SK-N-SH (cell line): ENCODE measurements around the gene RHBDD3. TPM values are rescaled to one million over a fixed set of nuclear protein-coding genes. Genes with fewer than 3 reads are reported as not detected.

Source experiments
- CTCF ChIA-PET: fragments of 300-600, 350-600 bp; formaldehyde crosslinking; extraction: SDS; loops from one replicate; lab custom pipeline; 2021; lab: Yijun Ruan, JAX
- POLR2A ChIA-PET: fragments of 350-600 bp; sonication (Branson Sonifier 250); formaldehyde crosslinking; extraction: SDS; loops from one replicate; lab custom pipeline; 2020; ENCODE audit warnings: antibody characterized with exemption, inconsistent platforms; lab: Yijun Ruan, JAX
- DNase-seq: peaks from one replicate; pipeline ENCODE4 v3.0.0; 2012
- H2AFZ ChIP-seq: fragments of 200-600 bp; sonication (generic); 2 replicates; pipeline ENCODE4 v1.8.1; 2016; ENCODE audit warnings: antibody characterized with exemption, mild to moderate bottlenecking, low read depth
- H3F3A ChIP-seq: fragments of 200-600 bp; sonication (generic); replicated peaks from 2 replicates; pipeline ENCODE3; 2016; ENCODE audit warnings: antibody characterized with exemption, mild to moderate bottlenecking; ENCODE audit not compliant: insufficient read depth
- H3K27ac ChIP-seq, 2 experiments: fragments of 200-500 bp in 1 of 2; fragments of 200-600 bp in 1 of 2; sonication (Bioruptor generic) in 1 of 2; sonication (generic), shearing (Covaris generic) in 1 of 2; 2 replicates each; pipeline versions ENCODE4 v1.5.1 to v1.6.1; 2014 to 2016; ENCODE audit warnings: low read depth in 2 of 2, inconsistent platforms in 1 of 2, low read length in 1 of 2, mild to moderate bottlenecking in 1 of 2, mixed read lengths in 1 of 2
- H3K27me3 ChIP-seq: fragments of 200-600 bp; sonication (generic), shearing (Covaris generic); 2 replicates; pipeline ENCODE4 v1.6.1; 2016; ENCODE audit warnings: mixed run types; ENCODE audit not compliant: insufficient read depth
- H3K36me3 ChIP-seq, 2 experiments: fragments of 200-500 bp in 1 of 2; fragments of 200-600 bp in 1 of 2; sonication (Bioruptor generic) in 1 of 2; sonication (generic) in 1 of 2; replicated peaks in 1 of 2; 2 replicates each; pipeline versions ENCODE3 to v1.5.1; 2014 to 2016; ENCODE audit warnings: low read length in 1 of 2, mild to moderate bottlenecking in 1 of 2; ENCODE audit not compliant: insufficient read depth in 2 of 2, control insufficient read depth in 1 of 2
- H3K4me1 ChIP-seq, 2 experiments: fragments of 200-500 bp in 1 of 2; fragments of 200-600 bp in 1 of 2; sonication (Bioruptor generic) in 1 of 2; sonication (generic), shearing (Covaris generic) in 1 of 2; 2 replicates each; pipeline versions ENCODE4 v1.5.1 to v1.6.1; 2014 to 2016; ENCODE audit warnings: low read depth in 1 of 2, low read length in 1 of 2, mixed run types in 1 of 2; ENCODE audit not compliant: insufficient read depth in 2 of 2, control insufficient read depth in 1 of 2
- H3K4me2 ChIP-seq: fragments of 200-600 bp; sonication (generic), shearing (Covaris generic); 2 replicates; pipeline ENCODE4 v1.6.1; 2017; ENCODE audit warnings: mixed run types
- H3K4me3 ChIP-seq, 2 experiments: fragments of 200-500 bp in 1 of 2; fragments of 200-600 bp in 1 of 2; sonication (Bioruptor generic) in 1 of 2; sonication (generic), shearing (Covaris generic) in 1 of 2; 2 replicates each; pipeline versions ENCODE4 v1.5.1 to v1.8.1; 2014 to 2016; ENCODE audit warnings: low read depth in 2 of 2, inconsistent platforms in 1 of 2, low read length in 1 of 2, mild to moderate bottlenecking in 1 of 2, mixed read lengths in 1 of 2, moderate library complexity in 1 of 2
- H3K79me2 ChIP-seq: fragments of 200-600 bp; sonication (generic); 2 replicates; pipeline ENCODE4 v1.8.1; 2017; ENCODE audit warnings: mild to moderate bottlenecking; ENCODE audit not compliant: insufficient read depth
- H3K9ac ChIP-seq: fragments of 200-600 bp; sonication (generic); 2 replicates; pipeline ENCODE4 v1.6.1; 2017; ENCODE audit warnings: mixed run types
- H3K9me2 ChIP-seq: fragments of 200-600 bp; sonication (generic); 2 replicates; pipeline ENCODE4 v1.6.1; 2017; ENCODE audit warnings: mixed run types
- H3K9me3 ChIP-seq: fragments of 200-600 bp; sonication (generic); 2 replicates; pipeline ENCODE4 v1.6.1; 2017; ENCODE audit warnings: mixed run types, mild to moderate bottlenecking, moderate library complexity
- H4K20me1 ChIP-seq: fragments of 200-600 bp; sonication (generic); 2 replicates; pipeline ENCODE4 v1.6.1; 2017; ENCODE audit warnings: mild to moderate bottlenecking, mixed run types; ENCODE audit not compliant: insufficient read depth
- CHD2 ChIP-seq: fragments of 150-350 bp; IDR thresholded peaks from 2 replicates; pipeline ENCODE4 v1.6.1; 2018; ENCODE audit warnings: low read length; ENCODE audit not compliant: partially characterized antibody
- ELF1 ChIP-seq: IDR thresholded peaks from 2 replicates; pipeline ENCODE4 v1.4.0; 2012
- GATA2 ChIP-seq: sonication (generic); formaldehyde crosslinking; IDR thresholded peaks from 2 replicates; pipeline ENCODE4 v1.5.0; 2020; ENCODE audit warnings: mild to moderate bottlenecking, missing genetic modification reagents
- MEF2A ChIP-seq: IDR thresholded peaks from 2 replicates; pipeline ENCODE4 v1.4.0; 2012; ENCODE audit warnings: low read depth, borderline replicate concordance
- MXI1 ChIP-seq: IDR thresholded peaks from 2 replicates; pipeline ENCODE4 v1.6.1; 2012; ENCODE audit warnings: mild to moderate bottlenecking, low read depth, low read length, improper control_type of control experiment
- NRF1 ChIP-seq: IDR thresholded peaks from 2 replicates; pipeline ENCODE4 v1.6.1; 2012; ENCODE audit warnings: low read depth, mild to moderate bottlenecking, low read length
- POLR2AphosphoS5 ChIP-seq: IDR thresholded peaks from 2 replicates; pipeline ENCODE4 v1.6.1; 2012; ENCODE audit warnings: low read depth, low read length
- WGBS: methylation state at CpG from one replicate; pipeline ENCODE4 v1.1.6; 2017; ENCODE audit warnings: low lambda C conversion rate; 5-methylcytosine and 5-hydroxymethylcytosine counted together
- polyA plus RNA-seq, 3 experiments: library from polyadenylated mRNA; depleted of rRNA; stranded (reverse); fragments of >200 nt; gene quantifications; 2 replicates each; pipeline ENCODE4 v1.2.3, GENCODE V29; 2012
- TF ChIP-seq, protein P1 (sequence below): IDR thresholded peaks from 2 replicates; pipeline ENCODE4; 2012
- TF ChIP-seq, protein P2 (sequence below): IDR thresholded peaks from 2 replicates; pipeline ENCODE4 v1.6.1; 2012; ENCODE audit warnings: mild to moderate bottlenecking, low read depth, low read length, moderate library complexity
- TF ChIP-seq, protein P3 (sequence below): fragments of 150-350 bp; IDR thresholded peaks from 2 replicates; pipeline ENCODE4 v1.6.1; 2017; ENCODE audit warnings: antibody characterized with exemption, low read length, low read depth, borderline replicate concordance
- TF ChIP-seq, protein P4 (sequence below): IDR thresholded peaks from 2 replicates; pipeline ENCODE4 v1.4.0; 2012; ENCODE audit warnings: low read depth
- TF ChIP-seq, protein P5 (sequence below): fragments of 150-350 bp; IDR thresholded peaks from 2 replicates; pipeline ENCODE4 v1.6.1; 2016; ENCODE audit warnings: mild to moderate bottlenecking, low read depth, low read length

RHBDD3 gene
- polyA plus RNA-seq, 1 of the 3 experiments (the other 2 are of a cell fraction): 19.0 TPM

DNA sequence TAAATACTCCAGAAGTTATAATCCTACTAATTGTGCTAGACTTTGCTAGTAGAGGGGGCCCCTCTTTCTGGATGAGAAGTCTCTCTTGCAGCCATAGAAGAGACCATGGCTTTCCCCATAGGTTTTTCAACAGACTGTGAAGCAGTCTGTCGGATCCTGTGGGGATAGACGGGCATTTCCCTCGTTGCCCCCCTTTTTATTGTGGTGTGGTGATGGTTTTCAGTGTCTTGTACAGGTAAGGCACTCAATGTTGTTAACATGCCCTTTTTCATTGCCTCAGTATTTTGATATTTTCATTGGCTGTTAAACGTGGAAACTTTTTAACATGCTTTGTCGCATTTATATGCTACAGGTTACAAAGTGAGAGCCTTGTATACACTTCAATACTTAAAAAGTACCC, 22.3 kb upstream of the RHBDD3 start (continued):
- TF ChIP-seq, protein P1, sequence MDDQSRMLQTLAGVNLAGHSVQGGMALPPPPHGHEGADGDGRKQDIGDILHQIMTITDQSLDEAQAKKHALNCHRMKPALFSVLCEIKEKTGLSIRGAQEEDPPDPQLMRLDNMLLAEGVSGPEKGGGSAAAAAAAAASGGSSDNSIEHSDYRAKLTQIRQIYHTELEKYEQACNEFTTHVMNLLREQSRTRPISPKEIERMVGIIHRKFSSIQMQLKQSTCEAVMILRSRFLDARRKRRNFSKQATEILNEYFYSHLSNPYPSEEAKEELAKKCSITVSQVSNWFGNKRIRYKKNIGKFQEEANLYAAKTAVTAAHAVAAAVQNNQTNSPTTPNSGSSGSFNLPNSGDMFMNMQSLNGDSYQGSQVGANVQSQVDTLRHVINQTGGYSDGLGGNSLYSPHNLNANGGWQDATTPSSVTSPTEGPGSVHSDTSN: no peak

DNA sequence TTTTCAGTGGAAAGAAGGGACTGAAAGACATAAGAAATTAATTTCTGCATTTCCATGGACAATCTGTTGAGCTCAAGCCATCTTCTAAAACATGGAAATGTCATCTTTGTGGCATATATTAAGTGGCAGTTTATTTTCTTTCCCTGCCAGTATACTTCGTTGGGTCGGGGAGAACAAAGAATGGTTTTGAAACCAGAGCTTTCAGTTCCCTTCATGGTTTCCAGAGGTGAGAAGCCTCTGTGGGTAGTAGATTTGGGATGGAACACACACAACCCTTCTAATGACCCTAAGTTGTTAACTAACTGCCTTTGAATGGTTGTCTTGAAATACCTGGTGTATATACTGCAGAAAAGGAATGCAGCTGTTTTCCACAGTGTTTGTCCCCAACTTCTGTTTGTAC, 21.1 kb upstream of the RHBDD3 start:
- Histone ChIP-seq H3K9me2 (no peaks in the 10 kb centered on the region), H3K4me3 (no peak overlapping the region), H3K9me3 (no peaks in the 10 kb centered on the region), H3K9ac (no peak overlapping the region), H3K36me3 (peaks cover 77 to 98% of the 10 kb centered on the region in 2 experiments), H3K79me2 (peaks cover 100% of the 10 kb centered on the region), H3K27me3 (no peaks in the 10 kb centered on the region), H3F3A (peaks cover 21% of the 10 kb centered on the region), H3K27ac (no peak overlapping the region), H3K4me1 (no peaks in the 10 kb centered on the region), H4K20me1 (peaks cover 86% of the 10 kb centered on the region), H2AFZ (no peak overlapping the region), H3K4me2 (no peak overlapping the region)
- TF ChIP-seq, protein P2, sequence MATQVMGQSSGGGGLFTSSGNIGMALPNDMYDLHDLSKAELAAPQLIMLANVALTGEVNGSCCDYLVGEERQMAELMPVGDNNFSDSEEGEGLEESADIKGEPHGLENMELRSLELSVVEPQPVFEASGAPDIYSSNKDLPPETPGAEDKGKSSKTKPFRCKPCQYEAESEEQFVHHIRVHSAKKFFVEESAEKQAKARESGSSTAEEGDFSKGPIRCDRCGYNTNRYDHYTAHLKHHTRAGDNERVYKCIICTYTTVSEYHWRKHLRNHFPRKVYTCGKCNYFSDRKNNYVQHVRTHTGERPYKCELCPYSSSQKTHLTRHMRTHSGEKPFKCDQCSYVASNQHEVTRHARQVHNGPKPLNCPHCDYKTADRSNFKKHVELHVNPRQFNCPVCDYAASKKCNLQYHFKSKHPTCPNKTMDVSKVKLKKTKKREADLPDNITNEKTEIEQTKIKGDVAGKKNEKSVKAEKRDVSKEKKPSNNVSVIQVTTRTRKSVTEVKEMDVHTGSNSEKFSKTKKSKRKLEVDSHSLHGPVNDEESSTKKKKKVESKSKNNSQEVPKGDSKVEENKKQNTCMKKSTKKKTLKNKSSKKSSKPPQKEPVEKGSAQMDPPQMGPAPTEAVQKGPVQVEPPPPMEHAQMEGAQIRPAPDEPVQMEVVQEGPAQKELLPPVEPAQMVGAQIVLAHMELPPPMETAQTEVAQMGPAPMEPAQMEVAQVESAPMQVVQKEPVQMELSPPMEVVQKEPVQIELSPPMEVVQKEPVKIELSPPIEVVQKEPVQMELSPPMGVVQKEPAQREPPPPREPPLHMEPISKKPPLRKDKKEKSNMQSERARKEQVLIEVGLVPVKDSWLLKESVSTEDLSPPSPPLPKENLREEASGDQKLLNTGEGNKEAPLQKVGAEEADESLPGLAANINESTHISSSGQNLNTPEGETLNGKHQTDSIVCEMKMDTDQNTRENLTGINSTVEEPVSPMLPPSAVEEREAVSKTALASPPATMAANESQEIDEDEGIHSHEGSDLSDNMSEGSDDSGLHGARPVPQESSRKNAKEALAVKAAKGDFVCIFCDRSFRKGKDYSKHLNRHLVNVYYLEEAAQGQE: no peak
- no peak for TF ChIP-seq NRF1
- no peak for TF ChIP-seq ELF1
- no peak for TF ChIP-seq GATA2
- TF ChIP-seq CHD2: no peak
- TF ChIP-seq, protein P3, sequence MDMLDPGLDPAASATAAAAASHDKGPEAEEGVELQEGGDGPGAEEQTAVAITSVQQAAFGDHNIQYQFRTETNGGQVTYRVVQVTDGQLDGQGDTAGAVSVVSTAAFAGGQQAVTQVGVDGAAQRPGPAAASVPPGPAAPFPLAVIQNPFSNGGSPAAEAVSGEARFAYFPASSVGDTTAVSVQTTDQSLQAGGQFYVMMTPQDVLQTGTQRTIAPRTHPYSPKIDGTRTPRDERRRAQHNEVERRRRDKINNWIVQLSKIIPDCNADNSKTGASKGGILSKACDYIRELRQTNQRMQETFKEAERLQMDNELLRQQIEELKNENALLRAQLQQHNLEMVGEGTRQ: no peak
- ChIA-PET POLR2A (interaction anchor here (0.6 kb wide), 1 partner anchor 14 kb away, joined by 3 read pairs; no protein-coding TSS in a partner anchor), CTCF (interaction anchor here (0.9 to 1.1 kb wide), 2 partner anchors 19 to 43 kb away, joined by 3 to 4 read pairs; no protein-coding TSS in a partner anchor)
- DNase-seq: no peak
- 92% methylated on average over 2 of the region's 2 CpGs for WGBS

DNA sequence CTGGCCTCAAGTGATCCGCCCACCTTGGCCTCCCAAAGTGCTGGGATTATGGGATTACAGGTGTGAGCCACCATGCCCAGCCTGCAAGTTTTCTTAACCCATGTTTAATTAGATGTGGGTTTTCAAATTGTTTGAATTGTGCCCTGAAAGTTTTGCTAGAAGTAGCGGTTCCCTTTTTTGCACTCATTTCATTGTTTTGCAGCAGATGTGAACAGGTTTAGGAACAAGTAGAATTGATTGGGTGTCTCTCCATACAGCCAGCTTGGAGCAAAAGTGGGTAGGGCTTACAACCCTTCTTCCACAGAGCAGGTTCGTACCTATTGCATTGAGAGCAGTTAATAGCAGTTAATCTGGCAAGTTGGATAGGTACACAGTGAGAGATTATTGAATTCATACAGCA, 16.4 kb upstream of the RHBDD3 start:
- H3K79me2 ChIP-seq: peaks cover 100% of the 10 kb centered on the region
- POLR2A ChIA-PET: no interaction called here
- TF ChIP-seq POLR2AphosphoS5: no peak
- TF ChIP-seq MXI1: no peak
- TF ChIP-seq, protein P3: no peak
- TF ChIP-seq, protein P4, sequence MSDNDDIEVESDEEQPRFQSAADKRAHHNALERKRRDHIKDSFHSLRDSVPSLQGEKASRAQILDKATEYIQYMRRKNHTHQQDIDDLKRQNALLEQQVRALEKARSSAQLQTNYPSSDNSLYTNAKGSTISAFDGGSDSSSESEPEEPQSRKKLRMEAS: no peak
- TF ChIP-seq MEF2A: no peak
- TF ChIP-seq, protein P5, sequence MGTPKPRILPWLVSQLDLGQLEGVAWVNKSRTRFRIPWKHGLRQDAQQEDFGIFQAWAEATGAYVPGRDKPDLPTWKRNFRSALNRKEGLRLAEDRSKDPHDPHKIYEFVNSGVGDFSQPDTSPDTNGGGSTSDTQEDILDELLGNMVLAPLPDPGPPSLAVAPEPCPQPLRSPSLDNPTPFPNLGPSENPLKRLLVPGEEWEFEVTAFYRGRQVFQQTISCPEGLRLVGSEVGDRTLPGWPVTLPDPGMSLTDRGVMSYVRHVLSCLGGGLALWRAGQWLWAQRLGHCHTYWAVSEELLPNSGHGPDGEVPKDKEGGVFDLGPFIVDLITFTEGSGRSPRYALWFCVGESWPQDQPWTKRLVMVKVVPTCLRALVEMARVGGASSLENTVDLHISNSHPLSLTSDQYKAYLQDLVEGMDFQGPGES: no peak
- no peak for TF ChIP-seq ELF1
- TF ChIP-seq, protein P2: no peak

More for the DNA sequence above, 16.4 kb upstream of the RHBDD3 start:
- Histone ChIP-seq H3K4me3 (no peak overlapping the region), H3K36me3 (peaks cover 57 to 95% of the 10 kb centered on the region in 2 experiments), H3K27ac (no peak overlapping the region), H3K9me3 (no peaks in the 10 kb centered on the region), H3K9me2 (no peaks in the 10 kb centered on the region), H3K4me1 (no peaks in the 10 kb centered on the region), H4K20me1 (peaks cover 87% of the 10 kb centered on the region), H3K27me3 (no peaks in the 10 kb centered on the region), H3K4me2 (no peak overlapping the region), H2AFZ (no peak overlapping the region), H3F3A (peaks cover 11% of the 10 kb centered on the region), H3K9ac (no peak overlapping the region)
- CTCF ChIA-PET: interaction anchor here (1.2 to 1.4 kb wide), 2 partner anchors 29 to 39 kb away, joined by 4 to 5 read pairs; no protein-coding TSS in a partner anchor
- 93% methylated on average over 3 of the region's 3 CpGs for WGBS
- no peak for DNase-seq
